CD14-positive monocyte (primary cell): Measurements from ENCODE around the gene WLS. TPM values are rescaled to one million over a fixed set of nuclear protein-coding genes. Genes with fewer than 3 reads are reported as not detected.

Experiments
- DNase-seq, 3 donors: peaks; one replicate each; pipeline ENCODE4 v3.0.0-alpha.2; 2011 to 2022
- H2AFZ ChIP-seq: 2 replicates; pipeline ENCODE4 v1.6.0; 2012; ENCODE audit warnings: mild to moderate bottlenecking, low read depth, low read length, inconsistent platforms; ENCODE audit not compliant: insufficient read depth, poor library complexity, severe bottlenecking
- H3K27ac ChIP-seq, 2 donors: 1 replicate in 1 of 2; 2 replicates in 1 of 2; pipeline ENCODE4 v1.5.1; 2012 to 2013; ENCODE audit warnings: low read length in 2 of 2, control low read depth in 1 of 2, inconsistent platforms in 1 of 2, low read depth in 1 of 2, mild to moderate bottlenecking in 1 of 2
- H3K27me3 ChIP-seq, 2 donors: one replicate each; pipeline versions ENCODE4 v1.6.0 to v1.6.1; 2011 to 2013; ENCODE audit warnings: low read length in 2 of 2; ENCODE audit not compliant: control insufficient read depth in 2 of 2, insufficient read depth in 2 of 2
- H3K36me3 ChIP-seq, 2 donors: replicated peaks in 1 of 2; 1 replicate in 1 of 2; 2 replicates in 1 of 2; pipeline versions ENCODE4 v1.5.1 to v1.6.1; 2012 to 2013; ENCODE audit warnings: low read length in 2 of 2, control low read depth in 1 of 2, inconsistent platforms in 1 of 2, mild to moderate bottlenecking in 1 of 2; ENCODE audit not compliant: insufficient read depth in 2 of 2, control insufficient read depth in 1 of 2
- H3K4me1 ChIP-seq, 2 donors: 1 replicate in 1 of 2; 2 replicates in 1 of 2; pipeline versions ENCODE4 v1.5.1 to v1.6.1; 2012 to 2013; ENCODE audit warnings: low read length in 2 of 2, control low read depth in 1 of 2, inconsistent platforms in 1 of 2, mild to moderate bottlenecking in 1 of 2, moderate library complexity in 1 of 2; ENCODE audit not compliant: insufficient read depth in 2 of 2, control insufficient read depth in 1 of 2
- H3K4me2 ChIP-seq: replicated peaks from 2 replicates; pipeline ENCODE3; 2012; ENCODE audit warnings: low read length, moderate library complexity, mild to moderate bottlenecking; ENCODE audit not compliant: poor library complexity, severe bottlenecking; ENCODE audit errors: extremely low read depth
- H3K4me3 ChIP-seq, 3 experiments: fragments of 200-600 bp in 1 of 3; sonication (generic) in 1 of 3; replicated peaks in 1 of 3; 1 replicate in 2 of 3; 2 replicates in 1 of 3; pipeline ENCODE4 v1.5.1; 2011 to 2013; ENCODE audit warnings: low read length in 3 of 3, mild to moderate bottlenecking in 3 of 3, control low read depth in 2 of 3, low read depth in 2 of 3, inconsistent platforms in 1 of 3, moderate library complexity in 1 of 3
- H3K79me2 ChIP-seq: 2 replicates; pipeline ENCODE4 v1.6.0; 2012; ENCODE audit warnings: mild to moderate bottlenecking, control low read depth, inconsistent platforms, low read length, moderate library complexity; ENCODE audit not compliant: insufficient read depth
- H3K9ac ChIP-seq: 2 replicates; pipeline ENCODE4 v1.6.0; 2017; ENCODE audit warnings: low read length, mild to moderate bottlenecking; ENCODE audit not compliant: insufficient read depth, poor library complexity, severe bottlenecking
- H3K9me3 ChIP-seq, 2 donors: replicated peaks in 1 of 2; 1 replicate in 1 of 2; 2 replicates in 1 of 2; pipeline versions ENCODE4 v1.5.1 to v1.6.1; 2012 to 2013; ENCODE audit warnings: low read length in 2 of 2, control low read depth in 1 of 2; ENCODE audit not compliant: control insufficient read depth in 1 of 2, insufficient read depth in 1 of 2
- H4K20me1 ChIP-seq: 2 replicates; pipeline ENCODE4 v1.6.0; 2012; ENCODE audit warnings: mild to moderate bottlenecking, low read length, control low read depth, moderate library complexity; ENCODE audit not compliant: insufficient read depth
- H3K27ac Mint-ChIP-seq, 7 donors: one replicate each; pipeline ENCODE4 v1.8.0; 2020; ENCODE audit warnings: mild to moderate bottlenecking in 7 of 7, mixed read lengths in 7 of 7, moderate library complexity in 6 of 7, inconsistent platforms in 2 of 7
- H3K27me3 Mint-ChIP-seq, 3 donors: one replicate each; pipeline ENCODE4 v1.8.0; 2021 to 2022; ENCODE audit warnings: low read depth in 3 of 3, mild to moderate bottlenecking in 3 of 3, mixed read lengths in 3 of 3, moderate library complexity in 3 of 3, inconsistent platforms in 1 of 3
- H3K36me3 Mint-ChIP-seq, 2 donors: one replicate each; pipeline ENCODE4 v1.8.0; 2020; ENCODE audit warnings: mixed read lengths in 2 of 2, inconsistent platforms in 1 of 2, mild to moderate bottlenecking in 1 of 2
- H3K4me1 Mint-ChIP-seq: one replicate; pipeline ENCODE4 v1.8.0; 2020; ENCODE audit warnings: mild to moderate bottlenecking, mixed read lengths
- H3K4me3 Mint-ChIP-seq, 2 donors: one replicate each; pipeline ENCODE4 v1.8.0; 2020; ENCODE audit warnings: mild to moderate bottlenecking in 2 of 2, mixed read lengths in 2 of 2, moderate library complexity in 1 of 2
- H3K9me3 Mint-ChIP-seq, 7 donors: one replicate each; pipeline ENCODE4 v1.8.0; 2020 to 2022; ENCODE audit warnings: mixed read lengths in 7 of 7, mild to moderate bottlenecking in 6 of 7, moderate library complexity in 6 of 7, inconsistent platforms in 2 of 7
- CTCF ChIP-seq: fragments of 200-600 bp; IDR thresholded peaks from one replicate; pipeline ENCODE4 v1.8.0; 2022; ENCODE audit warnings: antibody characterized with exemption, mild to moderate bottlenecking
- WGBS: methylation state at CpG from one replicate; pipeline ENCODE4 v1.1.5; 2013; ENCODE audit warnings: missing lambda C conversion rate; ENCODE audit not compliant: insufficient coverage; 5-methylcytosine and 5-hydroxymethylcytosine counted together
- intact Hi-C, 2 donors: fragments of 100-400 bp; cut with micrococcal nuclease; formaldehyde crosslinking; loops; one replicate each; pipeline versions ENCODE4 v1.15.0 to v1.15.1; 2023
- polyA plus RNA-seq, 3 donors: library from polyadenylated mRNA; depleted of rRNA in 1 of 3; unstranded in 2 of 3; stranded (reverse) in 1 of 3; fragments of 300-500 nt in 2 of 3; fragments of >200 nt in 1 of 3; fragmentation: Illumina TruSeq in 2 of 3; gene quantifications; 1 replicate in 2 of 3; 2 replicates in 1 of 3; pipeline ENCODE4 v1.2.3, GENCODE V29; 2012 to 2021

WLS gene
- polyA plus RNA-seq, 3 donors = 29.8 to 46.3 (median 34.6) TPM

DNA sequence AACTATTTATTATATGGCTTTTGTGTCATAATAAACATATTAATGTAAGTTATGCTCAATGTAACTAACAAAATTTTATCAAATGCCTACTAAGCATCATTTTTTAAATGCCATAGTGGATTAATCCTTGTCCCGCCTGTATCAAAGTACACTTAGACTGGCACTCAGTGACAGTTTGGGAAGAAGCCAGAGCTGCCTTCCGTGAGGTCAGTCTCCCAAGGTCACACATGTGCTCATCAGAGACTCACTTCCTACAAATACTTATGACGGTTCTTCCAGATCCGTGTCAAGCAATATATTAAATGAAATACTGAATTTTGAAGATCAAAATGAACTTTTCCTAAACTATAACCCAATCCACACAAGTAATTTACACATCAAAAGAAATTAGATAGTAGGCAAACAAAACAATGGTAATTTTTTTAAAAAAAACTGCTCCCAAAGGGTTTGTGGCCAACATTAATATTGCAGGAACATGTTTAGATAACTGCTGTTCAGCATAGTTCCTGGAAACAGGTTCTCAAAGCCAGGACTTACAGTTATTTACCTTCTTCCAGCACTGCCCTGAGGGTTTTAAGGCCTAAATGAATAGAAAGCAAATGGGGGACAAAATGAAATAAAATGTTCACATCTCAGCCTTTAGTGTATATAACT, 27.2 kb downstream of the WLS start:
- no peak overlapping the region for H3K9ac ChIP-seq
- H3K4me2 ChIP-seq = no peak overlapping the region

GRCh38 chr1:68202239-68202832, 30.0 kb downstream of the WLS start:
- Histone ChIP-seq H2AFZ (no peak overlapping the region), H3K4me2 (no peak overlapping the region), H3K27ac (no peak overlapping the region), H3K9me3 (no peaks in the 10 kb centered on the region), H4K20me1 (peaks cover 45% of the 10 kb centered on the region), H3K36me3 (no peaks in the 10 kb centered on the region), H3K27me3 (no peaks in the 10 kb centered on the region), H3K9ac (no peak overlapping the region), H3K4me3 (no peak overlapping the region), H3K79me2 (no peaks in the 10 kb centered on the region), H3K4me1 (no peaks in the 10 kb centered on the region)
- H3K9me3 Mint-ChIP-seq = no peaks in the 10 kb centered on the region
- H3K4me1 Mint-ChIP-seq = peaks cover 4% of the 10 kb centered on the region
- no peak overlapping the region for H3K4me3 Mint-ChIP-seq
- H3K27me3 Mint-ChIP-seq = peaks cover 2 to 3% (median 3%) of the 10 kb centered on the region in 3 donors
- H3K27ac Mint-ChIP-seq = no peak overlapping the region
- intact Hi-C loops = no loop called here
- H3K36me3 Mint-ChIP-seq = peaks cover 12 to 14% of the 10 kb centered on the region in 2 donors
- no peak for TF ChIP-seq CTCF
- 100% methylated on average over 1 of the region's 5 CpGs for WGBS
- DNase-seq = no peak

More for the DNA sequence above, 27.2 kb downstream of the WLS start:
- DNase-seq = no peak
- TF ChIP-seq CTCF = no peak
- H3K27me3 ChIP-seq = no peaks in the 10 kb centered on the region
- peaks cover 33% of the 10 kb centered on the region for H4K20me1 ChIP-seq
- H3K9me3 Mint-ChIP-seq = peaks cover 0 to 4% (median 0%) of the 10 kb centered on the region in 7 donors
- no peaks in the 10 kb centered on the region for H3K79me2 ChIP-seq
- no peaks in the 10 kb centered on the region for H3K9me3 ChIP-seq
- peak overlapping the region in 1 of 7 donors; percentile 5 for H3K27ac Mint-ChIP-seq
- peaks cover 14 to 17% of the 10 kb centered on the region in 2 donors for H3K4me1 ChIP-seq
- intact Hi-C loops = no loop called here
- no CpG with 5 or more reads among the region's 4 CpGs for WGBS
- H3K27me3 Mint-ChIP-seq = peaks cover 1 to 4% (median 3%) of the 10 kb centered on the region in 3 donors
- no peak overlapping the region for H3K4me3 Mint-ChIP-seq
- no peak overlapping the region for H3K27ac ChIP-seq
- H3K36me3 Mint-ChIP-seq = peaks cover 14 to 16% of the 10 kb centered on the region in 2 donors
- H2AFZ ChIP-seq = no peak overlapping the region
- no peaks in the 10 kb centered on the region for H3K36me3 ChIP-seq
- no peak overlapping the region for H3K4me3 ChIP-seq
- peaks cover 24% of the 10 kb centered on the region for H3K4me1 Mint-ChIP-seq
